Keratinocyte (primary cell): ENCODE data around the gene AFG3L2. TPM values are rescaled to one million over a fixed set of nuclear protein-coding genes. Genes with fewer than 3 reads are reported as not detected.

Source experiments
- DNase-seq: peaks from one replicate; pipeline ENCODE4 v3.0.0-alpha.2; 2011; ENCODE audit warnings: low read depth, missing footprints, low spot score
- FAIRE-seq: peaks from 2 replicates; lab custom pipeline; 2011; peaks lifted over from hg19 to GRCh38; lab: Jason Lieb, UNC
- H2AFZ ChIP-seq: 2 replicates; pipeline ENCODE4 v1.6.0; 2012; ENCODE audit warnings: low read length, control low read depth, inconsistent platforms; ENCODE audit not compliant: control insufficient read depth
- H3K27ac ChIP-seq: 2 replicates; pipeline ENCODE4 v1.5.1; 2011; ENCODE audit warnings: low read length; ENCODE audit not compliant: control insufficient read depth, insufficient read depth
- H3K27me3 ChIP-seq: 3 replicates; pipeline ENCODE4 v1.6.0; 2011; ENCODE audit warnings: low read length; ENCODE audit not compliant: control insufficient read depth, insufficient read depth; ENCODE audit errors: extremely low read depth
- H3K36me3 ChIP-seq, 2 experiments: 2 replicates in 1 of 2; 3 replicates in 1 of 2; pipeline ENCODE4 v1.5.1; 2011; ENCODE audit warnings: low read length in 2 of 2, mild to moderate bottlenecking in 1 of 2; ENCODE audit not compliant: control insufficient read depth in 2 of 2, insufficient read depth in 2 of 2; ENCODE audit errors: extremely low read depth in 1 of 2
- H3K4me1 ChIP-seq: 3 replicates; pipeline ENCODE4 v1.5.1; 2011; ENCODE audit warnings: low read length; ENCODE audit not compliant: control insufficient read depth, insufficient read depth; ENCODE audit errors: extremely low read depth
- H3K4me2 ChIP-seq: 3 replicates; pipeline ENCODE4 v1.6.0; 2011; ENCODE audit warnings: low read depth, low read length; ENCODE audit not compliant: control insufficient read depth, insufficient read depth; ENCODE audit errors: extremely low read depth
- H3K4me3 ChIP-seq, 3 experiments: fragments of 200-600 bp in 1 of 3; sonication (generic) in 1 of 3; 2 replicates in 2 of 3; 3 replicates in 1 of 3; pipeline ENCODE4 v1.5.1; 2011 to 2016; ENCODE audit warnings: low read length in 3 of 3, mild to moderate bottlenecking in 3 of 3, control low read depth in 2 of 3, inconsistent platforms in 1 of 3, low read depth in 1 of 3, mixed read lengths in 1 of 3, mixed run types in 1 of 3, moderate library complexity in 1 of 3; ENCODE audit not compliant: control insufficient read depth in 2 of 3, insufficient read depth in 2 of 3; ENCODE audit errors: extremely low read depth in 1 of 3
- H3K79me2 ChIP-seq: 2 replicates; pipeline ENCODE4 v1.6.0; 2012; ENCODE audit warnings: low read length; ENCODE audit not compliant: control insufficient read depth, insufficient read depth
- H3K9ac ChIP-seq: 3 replicates; pipeline ENCODE4 v1.6.0; 2011; ENCODE audit warnings: low read length; ENCODE audit not compliant: control insufficient read depth, insufficient read depth; ENCODE audit errors: extremely low read depth
- H3K9me1 ChIP-seq: 3 replicates; pipeline ENCODE4 v1.6.0; 2011; ENCODE audit warnings: low read length; ENCODE audit not compliant: control insufficient read depth, insufficient read depth; ENCODE audit errors: extremely low read depth
- H3K9me3 ChIP-seq: 2 replicates; pipeline ENCODE4 v1.5.1; 2012; ENCODE audit warnings: low read depth, low read length; ENCODE audit not compliant: control insufficient read depth
- H4K20me1 ChIP-seq: 3 replicates; pipeline ENCODE4 v1.6.0; 2011; ENCODE audit warnings: low read length; ENCODE audit not compliant: control insufficient read depth, insufficient read depth; ENCODE audit errors: extremely low read depth
- CTCF ChIP-seq, 3 experiments: IDR thresholded peaks in 1 of 3; conservative IDR thresholded peaks in 1 of 3; optimal IDR thresholded peaks in 1 of 3; 2 replicates in 2 of 3; 3 replicates in 1 of 3; pipeline versions ENCODE3 to v1.5.1; 2011; ENCODE audit warnings: low read length in 3 of 3, mild to moderate bottlenecking in 3 of 3, moderate library complexity in 2 of 3, control low read depth in 1 of 3, inconsistent platforms in 1 of 3; ENCODE audit not compliant: insufficient read depth in 2 of 3; ENCODE audit errors: extremely low read depth in 1 of 3
- EZH2 ChIP-seq: IDR thresholded peaks from one replicate; pipeline ENCODE4 v1.6.1; 2012; ENCODE audit warnings: inconsistent platforms, mild to moderate bottlenecking, low read length, moderate library complexity
- dilution Hi-C: fragments of 300-500 bp; cut with MboI; formaldehyde crosslinking; loops from one replicate; pipeline ENCODE4 v1.7.0; 2020; ENCODE audit warnings: low sequenced_read_pairs; ENCODE audit not compliant: extremely low pct_ligation_motif_present
- polyA plus RNA-seq, 5 experiments: library from polyadenylated mRNA; depleted of rRNA in 3 of 5; stranded (reverse) in 3 of 5; stranded (forward) in 1 of 5; unstranded in 1 of 5; fragments of >200 nt; gene quantifications; 1 replicate in 1 of 5; 2 replicates in 3 of 5; 3 replicates in 1 of 5; pipeline versions ENCODE4 v1.2.1 to v1.2.3, GENCODE V29; 2011 to 2012; ENCODE audit warnings: missing spikeins in 2 of 5, low read depth in 1 of 5, low replicate concordance in 1 of 5

The AFG3L2 gene
- polyA plus RNA-seq, 1 donor (not counting 4 experiments of a cell fraction or from before 2014, with no cell fraction given), result 47.5 TPM

- Histone ChIP-seq H3K27me3 (no peaks in the 10 kb centered on the region), H3K4me3 (no peak overlapping the region), H3K9ac (no peak overlapping the region), H3K4me1 (peaks cover 17% of the 10 kb centered on the region), H3K36me3 (peaks cover 1 to 22% of the 10 kb centered on the region in 2 experiments), H3K9me1 (peaks cover 5% of the 10 kb centered on the region), H3K79me2 (peaks cover 74% of the 10 kb centered on the region), H2AFZ (no peak overlapping the region), H3K27ac (no peak overlapping the region), H4K20me1 (peaks cover 11% of the 10 kb centered on the region), H3K9me3 (no peaks in the 10 kb centered on the region), H3K4me2 (no peak overlapping the region)
- dilution Hi-C loops, result no loop called here
- TF ChIP-seq EZH2 (no peak), CTCF (optimal IDR thresholded peaks at IDR 0.05 in 1 of 3, IDR thresholded peaks at IDR 0.05 in 1 of 3, conservative IDR thresholded peaks at IDR 0.05 in 1 of 3; ENCODE audit: extremely low read depth in 1 of 3, insufficient read depth in 2 of 3, low read length in 3 of 3) (no peak)
- FAIRE-seq (no peak), DNase-seq (no peak)
These were observed 3.3 kb downstream of the AFG3L2 start for GRCh38 chr18:12373771-12374116.

- DNase-seq, result no peak
- Histone ChIP-seq H3K4me2 (peak overlapping the region; percentile 37), H3K27ac (no peak overlapping the region), H3K9me3 (no peaks in the 10 kb centered on the region), H3K27me3 (no peaks in the 10 kb centered on the region), H3K9ac (no peak overlapping the region), H3K4me3 (no peak overlapping the region), H3K9me1 (peaks cover 5% of the 10 kb centered on the region), H4K20me1 (peaks cover 11% of the 10 kb centered on the region), H3K79me2 (peaks cover 77% of the 10 kb centered on the region), H3K36me3 (peaks cover 1 to 27% of the 10 kb centered on the region in 2 experiments), H3K4me1 (peaks cover 17% of the 10 kb centered on the region), H2AFZ (no peak overlapping the region)
- dilution Hi-C loops, result no loop called here
- FAIRE-seq, result no peak
- no peak for TF ChIP-seq EZH2
- no peak for TF ChIP-seq CTCF (optimal IDR thresholded peaks at IDR 0.05 in 1 of 3, IDR thresholded peaks at IDR 0.05 in 1 of 3, conservative IDR thresholded peaks at IDR 0.05 in 1 of 3; ENCODE audit: extremely low read depth in 1 of 3, insufficient read depth in 2 of 3, low read length in 3 of 3)
These were observed 3.8 kb downstream of the AFG3L2 start for GRCh38 chr18:12373116-12373770.
